ENCODE results near the gene B3GNT3.

DNA sequence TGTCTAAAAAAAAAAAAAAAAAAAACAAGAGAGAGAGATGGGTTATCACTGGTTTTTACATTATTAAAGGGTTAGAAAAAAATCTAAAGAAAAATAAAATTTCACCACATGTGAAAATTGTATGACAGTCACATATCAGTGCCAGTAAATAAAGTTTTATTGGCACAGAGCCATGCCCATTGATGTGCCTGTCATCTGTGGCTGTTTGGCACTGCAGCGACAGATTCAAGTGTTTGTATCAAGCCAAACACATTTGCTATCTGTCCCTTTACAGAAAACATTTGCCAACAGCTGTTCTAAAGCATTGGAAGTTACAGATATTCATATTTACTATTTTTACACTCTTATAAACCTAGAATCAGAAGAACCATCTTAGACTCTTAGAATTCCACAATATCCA, 27.4 kb upstream of the B3GNT3 start:
- TF ChIP-seq POLR2AphosphoS5 (IDR thresholded peaks at IDR 0.05), result no peak
- no peak for TF ChIP-seq POLR2A (IDR thresholded peaks at IDR 0.05; ENCODE audit: low read depth)

Data from esophagus muscularis mucosa (tissue), 2 donors.